Activated CD4-positive, alpha-beta T cell treated with anti-CD3 and anti-CD28 coated beads, Interleukin-2, amount 10 ng/mL, durations not matched to agents 24 days and 14 days (primary cell): ENCODE results near the gene MMP12. TPM values are rescaled to one million over a fixed set of nuclear protein-coding genes. Genes with fewer than 3 reads are reported as not detected.
"Not testable (repeated sequence)": the region's sequence is repeated elsewhere in the genome, so short reads cannot be mapped to it uniquely, and the experiment has no call there.

Source experiments
- DNase-seq: peaks from one replicate; pipeline ENCODE4 v3.0.0; 2022
- H3K27ac Mint-ChIP-seq: one replicate; pipeline ENCODE4 v1.8.0; 2022; ENCODE audit warnings: mild to moderate bottlenecking, mixed read lengths
- H3K27me3 Mint-ChIP-seq: one replicate; pipeline ENCODE4 v1.8.0; 2022; ENCODE audit warnings: mixed read lengths
- H3K36me3 Mint-ChIP-seq: one replicate; pipeline ENCODE4 v1.8.0; 2022; ENCODE audit warnings: low read depth, mild to moderate bottlenecking, mixed read lengths
- H3K4me1 Mint-ChIP-seq: one replicate; pipeline ENCODE4 v1.8.0; 2021; ENCODE audit warnings: mixed read lengths
- H3K4me3 Mint-ChIP-seq: one replicate; pipeline ENCODE4 v1.8.0; 2022; ENCODE audit warnings: mild to moderate bottlenecking, moderate library complexity, mixed read lengths
- H3K9me3 Mint-ChIP-seq: one replicate; pipeline ENCODE4 v1.8.0; 2021; ENCODE audit warnings: mixed read lengths
- intact Hi-C: fragments of 100-400 bp; cut with micrococcal nuclease; formaldehyde crosslinking; loops from one replicate; pipeline ENCODE4 v1.15.1; 2023
- total RNA-seq: library from RNA; stranded (reverse); gene quantifications from 2 replicates; pipeline ENCODE4 v1.2.3, GENCODE V29; 2022

The MMP12 gene
- total RNA-seq, result not detected in 2 replicates

- H3K9me3 Mint-ChIP-seq, result no peaks in the 10 kb centered on the region
- DNase-seq, result no peak
- no peak within 1 kb of the TSS for H3K4me3 Mint-ChIP-seq
- no peaks in the 10 kb centered on the region for H3K27me3 Mint-ChIP-seq
- no peaks in the 10 kb centered on the region for H3K4me1 Mint-ChIP-seq
- H3K36me3 Mint-ChIP-seq, result no peaks in the 10 kb centered on the region
- no peak within 1 kb of the TSS for H3K27ac Mint-ChIP-seq
- intact Hi-C loops, result no loop called here
These were observed at the start of gene MMP12 for GRCh38 chr11:102874852-102875251. Gene MMP12, minus strand, starts transcription at chr11:102874982. Its CDS starts 45 bp downstream, at chr11:102874937.

GRCh38 chr11:102921587-102922220 is 46.9 kb upstream of the MMP12 start:
- H3K4me3 Mint-ChIP-seq, result no peak overlapping the region
- intact Hi-C loops, result no loop called here
- no peaks in the 10 kb centered on the region for H3K36me3 Mint-ChIP-seq
- no peak overlapping the region for H3K27ac Mint-ChIP-seq
- no peaks in the 10 kb centered on the region for H3K9me3 Mint-ChIP-seq
- peaks cover 7% of the 10 kb centered on the region for H3K4me1 Mint-ChIP-seq
- peaks cover 6% of the 10 kb centered on the region for H3K27me3 Mint-ChIP-seq
- DNase-seq, result no peak

- H3K4me3 Mint-ChIP-seq, result peak overlapping the region; percentile 45
- peaks cover 7% of the 10 kb centered on the region for H3K4me1 Mint-ChIP-seq
- H3K27ac Mint-ChIP-seq, result no peak overlapping the region
- peaks cover 10% of the 10 kb centered on the region for H3K27me3 Mint-ChIP-seq
- no peak for DNase-seq
- H3K36me3 Mint-ChIP-seq, result no peaks in the 10 kb centered on the region
- intact Hi-C loops, result no loop called here
- no peaks in the 10 kb centered on the region for H3K9me3 Mint-ChIP-seq
These were observed 45.4 kb upstream of the MMP12 start for GRCh38 chr11:102920118-102920684.

GRCh38 chr11:102915044-102915375 is 40.2 kb upstream of the MMP12 start:
- no peaks in the 10 kb centered on the region for H3K9me3 Mint-ChIP-seq
- H3K4me3 Mint-ChIP-seq, result no peak overlapping the region
- peaks cover 6% of the 10 kb centered on the region for H3K27me3 Mint-ChIP-seq
- H3K27ac Mint-ChIP-seq, result no peak overlapping the region
- H3K4me1 Mint-ChIP-seq, result peaks cover 2% of the 10 kb centered on the region
- no peak for DNase-seq
- intact Hi-C loops, result no loop called here
- no peaks in the 10 kb centered on the region for H3K36me3 Mint-ChIP-seq

- peaks cover 6% of the 10 kb centered on the region for H3K27me3 Mint-ChIP-seq
- H3K4me1 Mint-ChIP-seq, result no peaks in the 10 kb centered on the region
- no peaks in the 10 kb centered on the region for H3K9me3 Mint-ChIP-seq
- peak; percentile 58 for DNase-seq
- intact Hi-C loops, result loop anchor here (1.0 kb wide), 1 partner anchor 141 kb away; no protein-coding TSS in a partner anchor
- H3K36me3 Mint-ChIP-seq, result no peaks in the 10 kb centered on the region
- H3K4me3 Mint-ChIP-seq, result no peak overlapping the region
- no peak overlapping the region for H3K27ac Mint-ChIP-seq
These were observed 39.7 kb upstream of the MMP12 start for GRCh38 chr11:102914238-102915043.

- no peak overlapping the region for H3K4me3 Mint-ChIP-seq
- H3K36me3 Mint-ChIP-seq, result no peaks in the 10 kb centered on the region
- H3K27ac Mint-ChIP-seq, result no peak overlapping the region
- H3K4me1 Mint-ChIP-seq, result no peaks in the 10 kb centered on the region
- no peaks in the 10 kb centered on the region for H3K9me3 Mint-ChIP-seq
- intact Hi-C loops, result no loop called here
- DNase-seq, result no peak
- peaks cover 10% of the 10 kb centered on the region for H3K27me3 Mint-ChIP-seq
These were observed 37.7 kb upstream of the MMP12 start for GRCh38 chr11:102912482-102912830.

GRCh38 chr11:102911758-102912481 is 37.1 kb upstream of the MMP12 start:
- intact Hi-C loops, result no loop called here
- Mint-ChIP-seq H3K36me3 (no peaks in the 10 kb centered on the region), H3K9me3 (no peaks in the 10 kb centered on the region), H3K4me3 (no peak overlapping the region), H3K27ac (no peak overlapping the region), H3K4me1 (no peaks in the 10 kb centered on the region), H3K27me3 (peaks cover 10% of the 10 kb centered on the region)
- no peak for DNase-seq

GRCh38 chr11:102905848-102906247 is 31.1 kb upstream of the MMP12 start:
- H3K36me3 Mint-ChIP-seq, H3K27me3 Mint-ChIP-seq, H3K9me3 Mint-ChIP-seq, H3K27ac Mint-ChIP-seq, H3K4me1 Mint-ChIP-seq, DNase-seq, H3K4me3 Mint-ChIP-seq, intact Hi-C loops: not testable (repeated sequence)

GRCh38 chr11:102903895-102904294 is 29.1 kb upstream of the MMP12 start:
- H3K27ac Mint-ChIP-seq, H3K27me3 Mint-ChIP-seq, H3K4me3 Mint-ChIP-seq, H3K4me1 Mint-ChIP-seq, DNase-seq, H3K9me3 Mint-ChIP-seq, intact Hi-C loops, H3K36me3 Mint-ChIP-seq: not testable (repeated sequence)

GRCh38 chr11:102900346-102900745 is 25.6 kb upstream of the MMP12 start:
- no peak overlapping the region for H3K27ac Mint-ChIP-seq

GRCh38 chr11:102891736-102892135 is 17.0 kb upstream of the MMP12 start:
- intact Hi-C loops, result no loop called here
- Mint-ChIP-seq H3K4me3 (no peak overlapping the region), H3K27me3 (peaks cover 2% of the 10 kb centered on the region), H3K9me3 (peaks cover 5% of the 10 kb centered on the region), H3K27ac (no peak overlapping the region), H3K36me3 (no peaks in the 10 kb centered on the region), H3K4me1 (no peaks in the 10 kb centered on the region)
- DNase-seq, result no peak

More at GRCh38 chr11:102900346-102900745, 25.6 kb upstream of the MMP12 start:
- intact Hi-C loops, result no loop called here
- no peak for DNase-seq
- Mint-ChIP-seq H3K27me3 (peaks cover 5% of the 10 kb centered on the region), H3K9me3 (peaks cover 5% of the 10 kb centered on the region), H3K36me3 (no peaks in the 10 kb centered on the region), H3K4me1 (no peaks in the 10 kb centered on the region), H3K4me3 (no peak overlapping the region)

GRCh38 chr11:102886999-102887398 is 12.2 kb upstream of the MMP12 start:
- no peak for DNase-seq
- Mint-ChIP-seq H3K27ac (no peak overlapping the region), H3K27me3 (peaks cover 2% of the 10 kb centered on the region), H3K36me3 (no peaks in the 10 kb centered on the region), H3K4me1 (peaks cover 4% of the 10 kb centered on the region), H3K4me3 (no peak overlapping the region), H3K9me3 (no peaks in the 10 kb centered on the region)
- intact Hi-C loops, result no loop called here

GRCh38 chr11:102883141-102883540 is 8.4 kb upstream of the MMP12 start:
- no peak overlapping the region for H3K4me3 Mint-ChIP-seq
- no peaks in the 10 kb centered on the region for H3K36me3 Mint-ChIP-seq
- H3K27ac Mint-ChIP-seq, result no peak overlapping the region
- intact Hi-C loops, result no loop called here
- no peaks in the 10 kb centered on the region for H3K27me3 Mint-ChIP-seq
- peaks cover 4% of the 10 kb centered on the region for H3K4me1 Mint-ChIP-seq
- DNase-seq, result no peak
- no peaks in the 10 kb centered on the region for H3K9me3 Mint-ChIP-seq
